Loucy (cell line): ENCODE results near the gene ZNF747.

Source experiments
- EZH2phosphoT487 ChIP-seq: fragments of 200-600 bp; IDR thresholded peaks from 2 replicates; pipeline ENCODE4 v1.6.1; 2018; ENCODE audit warnings: antibody characterized with exemption, mild to moderate bottlenecking, moderate library complexity, borderline replicate concordance
- TF ChIP-seq, protein P1 (sequence below): fragments of 200-600 bp; sonication (generic); conservative IDR thresholded peaks from 2 replicates; pipeline ENCODE4 v1.5.1; 2014; ENCODE audit warnings: mild to moderate bottlenecking, antibody characterized with exemption, low read length

DNA sequence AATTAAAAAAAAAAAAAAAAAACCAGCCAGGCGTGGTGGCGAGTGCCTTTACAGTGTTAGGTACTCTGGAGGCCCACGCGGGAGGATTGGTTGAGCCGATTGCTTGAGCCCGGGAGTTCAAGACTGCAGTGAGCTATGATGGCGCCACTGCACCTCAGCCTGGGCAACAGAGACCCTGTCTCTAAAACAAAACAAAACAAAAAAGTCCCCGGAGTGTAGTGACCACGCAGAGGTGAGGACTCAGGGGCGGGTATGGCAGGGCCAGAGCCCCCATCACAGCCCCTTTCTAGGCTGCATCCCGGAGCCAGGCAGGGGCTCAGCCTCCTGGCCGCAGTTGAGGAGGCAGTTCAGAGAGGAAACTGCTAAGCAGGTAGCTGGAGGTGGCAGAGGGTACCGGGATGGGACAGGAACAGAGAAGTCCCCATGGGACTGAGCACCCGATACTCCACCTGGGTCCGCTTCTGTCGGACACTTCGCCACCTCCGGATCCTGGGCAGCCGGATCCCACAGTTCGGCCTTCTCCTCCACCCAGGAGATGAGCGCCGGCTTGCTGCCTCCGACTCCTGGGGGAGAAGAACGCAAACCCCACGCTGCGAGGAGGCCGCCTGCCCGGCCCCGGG, 800 bp downstream of the ZNF747 start:
- TF ChIP-seq EZH2phosphoT487: no peak
- TF ChIP-seq, protein P1, sequence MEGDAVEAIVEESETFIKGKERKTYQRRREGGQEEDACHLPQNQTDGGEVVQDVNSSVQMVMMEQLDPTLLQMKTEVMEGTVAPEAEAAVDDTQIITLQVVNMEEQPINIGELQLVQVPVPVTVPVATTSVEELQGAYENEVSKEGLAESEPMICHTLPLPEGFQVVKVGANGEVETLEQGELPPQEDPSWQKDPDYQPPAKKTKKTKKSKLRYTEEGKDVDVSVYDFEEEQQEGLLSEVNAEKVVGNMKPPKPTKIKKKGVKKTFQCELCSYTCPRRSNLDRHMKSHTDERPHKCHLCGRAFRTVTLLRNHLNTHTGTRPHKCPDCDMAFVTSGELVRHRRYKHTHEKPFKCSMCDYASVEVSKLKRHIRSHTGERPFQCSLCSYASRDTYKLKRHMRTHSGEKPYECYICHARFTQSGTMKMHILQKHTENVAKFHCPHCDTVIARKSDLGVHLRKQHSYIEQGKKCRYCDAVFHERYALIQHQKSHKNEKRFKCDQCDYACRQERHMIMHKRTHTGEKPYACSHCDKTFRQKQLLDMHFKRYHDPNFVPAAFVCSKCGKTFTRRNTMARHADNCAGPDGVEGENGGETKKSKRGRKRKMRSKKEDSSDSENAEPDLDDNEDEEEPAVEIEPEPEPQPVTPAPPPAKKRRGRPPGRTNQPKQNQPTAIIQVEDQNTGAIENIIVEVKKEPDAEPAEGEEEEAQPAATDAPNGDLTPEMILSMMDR: no peak; the same call in 1 of the 2 replicates
